Stimulated activated CD8-positive, alpha-beta memory T cell treated with anti-CD3 and anti-CD28 coated beads, Interleukin-2, amount 100 ng/mL, for 1 hour (primary cell): Measurements from ENCODE around the gene EXOSC7.
"Not testable (repeated sequence)": the region's sequence is repeated elsewhere in the genome, so short reads cannot be mapped to it uniquely, and the experiment has no call there.

Source experiments
- DNase-seq, 2 donors: peaks; one replicate each; pipeline ENCODE4 v3.0.0-alpha.2; 2020; ENCODE audit warnings: low read depth in 2 of 2

The EXOSC7 gene

GRCh38 chr3:44976002-44976815 lies at the start of gene EXOSC7, which contains the start of gene ZDHHC3:
TSS of gene EXOSC7 (plus strand) at chr3:44976244. CDS start at chr3:44976278, 34 bp downstream.
TSS of gene ZDHHC3 (minus strand) at chr3:44976174. CDS start at chr3:44959436, 16,738 bp downstream.
- peak; percentile 74 to 75 for DNase-seq

GRCh38 chr3:44926921-44927320 lies 49.1 kb upstream of the EXOSC7 start:
- no peak for DNase-seq

- DNase-seq: no peak
Observed at GRCh38 chr3:44927371-44927770, 48.7 kb upstream of the EXOSC7 start.

- DNase-seq: no peak
Observed at GRCh38 chr3:44929782-44930181, 46.3 kb upstream of the EXOSC7 start.

- no peak for DNase-seq
Observed at GRCh38 chr3:44930911-44931310, 45.1 kb upstream of the EXOSC7 start.

GRCh38 chr3:44931791-44932190 lies 44.3 kb upstream of the EXOSC7 start:
- DNase-seq: no peak

GRCh38 chr3:44932271-44932670 lies 43.8 kb upstream of the EXOSC7 start:
- no peak for DNase-seq

- no peak for DNase-seq
Observed at GRCh38 chr3:44932986-44933944, 42.8 kb upstream of the EXOSC7 start.

GRCh38 chr3:44939581-44940036 lies 36.4 kb upstream of the EXOSC7 start:
- DNase-seq: no peak

- no peak for DNase-seq
Observed at GRCh38 chr3:44942202-44942921, 33.7 kb upstream of the EXOSC7 start.

GRCh38 chr3:44948239-44948638 lies 27.8 kb upstream of the EXOSC7 start:
- no peak for DNase-seq

GRCh38 chr3:44949770-44950169 lies 26.3 kb upstream of the EXOSC7 start:
- DNase-seq: not testable (repeated sequence)

GRCh38 chr3:44950275-44950734 lies 25.7 kb upstream of the EXOSC7 start:
- no peak for DNase-seq

- DNase-seq: no peak
Observed at GRCh38 chr3:44952689-44953088, 23.4 kb upstream of the EXOSC7 start.

- DNase-seq: no peak
Observed at GRCh38 chr3:44954304-44954703, 21.7 kb upstream of the EXOSC7 start.

GRCh38 chr3:44954962-44955361 lies 21.1 kb upstream of the EXOSC7 start:
- no peak for DNase-seq

GRCh38 chr3:44955917-44956316 lies 20.1 kb upstream of the EXOSC7 start:
- DNase-seq: no peak

GRCh38 chr3:44957986-44958385 lies 18.1 kb upstream of the EXOSC7 start:
- no peak for DNase-seq

- DNase-seq: no peak
Observed at GRCh38 chr3:44958386-44958785, 17.7 kb upstream of the EXOSC7 start.

- DNase-seq: no peak
Observed at GRCh38 chr3:44960387-44961026, 15.5 kb upstream of the EXOSC7 start.

- DNase-seq: no peak
Observed at GRCh38 chr3:44961888-44962287, 14.2 kb upstream of the EXOSC7 start.
